Activated CD8-positive, alpha-beta T cell treated with anti-CD3 and anti-CD28 coated beads for 36 hours (primary cell): Measurements from ENCODE around the gene NLGN2. TPM values are rescaled to one million over a fixed set of nuclear protein-coding genes. Genes with fewer than 3 reads are reported as not detected.
A peak's percentile ranks its signal among the peaks of the same experiment; 100 is the strongest.

ENCODE experiments used
- ATAC-seq: fragments of 200-7000 bp; cut with Tn5 transposase; one replicate; pipeline ENCODE4 v1.10.0; 2021; ENCODE audit warnings: mild to moderate bottlenecking, moderate library complexity
- CTCF ChIA-PET: fragments of 350-600 bp; sonication (Branson Sonifier 250); formaldehyde crosslinking; loops from one replicate; lab custom pipeline; 2021; ENCODE audit warnings: antibody characterized with exemption; lab: Charles Lee
- POLR2A ChIA-PET: fragments of 350-600 bp; sonication (Branson Sonifier 250); formaldehyde crosslinking; loops from one replicate; lab custom pipeline; 2021; ENCODE audit warnings: antibody characterized with exemption; lab: Charles Lee
- DNase-seq: peaks from one replicate; pipeline ENCODE4 v3.0.0-alpha.2; 2020
- H3K27ac Mint-ChIP-seq: one replicate; pipeline ENCODE4 v1.8.0; 2021; ENCODE audit warnings: mild to moderate bottlenecking, mixed read lengths
- H3K27me3 Mint-ChIP-seq: one replicate; pipeline ENCODE4 v1.8.0; 2021; ENCODE audit warnings: mixed read lengths
- H3K36me3 Mint-ChIP-seq: one replicate; pipeline ENCODE4 v1.8.0; 2021; ENCODE audit warnings: low read depth, mixed read lengths
- H3K4me1 Mint-ChIP-seq: one replicate; pipeline ENCODE4 v1.8.0; 2021; ENCODE audit warnings: low read depth, mixed read lengths
- H3K4me3 Mint-ChIP-seq: one replicate; pipeline ENCODE4 v1.8.0; 2021; ENCODE audit warnings: mild to moderate bottlenecking, moderate library complexity, mixed read lengths
- H3K9me3 Mint-ChIP-seq: one replicate; pipeline ENCODE4 v1.8.0; 2021; ENCODE audit warnings: mixed read lengths
- intact Hi-C: fragments of 100-400 bp; cut with micrococcal nuclease; formaldehyde crosslinking; loops from one replicate; pipeline ENCODE4 v1.10.0; 2022
- total RNA-seq, 2 experiments: library from RNA; stranded (reverse); gene quantifications; one replicate each; pipeline ENCODE4 v1.2.3, GENCODE V29; 2021
- TF ChIP-seq, protein P1 (sequence below): fragments of 200-600 bp; IDR thresholded peaks from one replicate; pipeline ENCODE4 v1.8.0; 2022; ENCODE audit warnings: antibody characterized with exemption, mild to moderate bottlenecking

The NLGN2 gene
- total RNA-seq, 2 experiments from 2014 or later: 9.4 to 10.9 TPM

DNA sequence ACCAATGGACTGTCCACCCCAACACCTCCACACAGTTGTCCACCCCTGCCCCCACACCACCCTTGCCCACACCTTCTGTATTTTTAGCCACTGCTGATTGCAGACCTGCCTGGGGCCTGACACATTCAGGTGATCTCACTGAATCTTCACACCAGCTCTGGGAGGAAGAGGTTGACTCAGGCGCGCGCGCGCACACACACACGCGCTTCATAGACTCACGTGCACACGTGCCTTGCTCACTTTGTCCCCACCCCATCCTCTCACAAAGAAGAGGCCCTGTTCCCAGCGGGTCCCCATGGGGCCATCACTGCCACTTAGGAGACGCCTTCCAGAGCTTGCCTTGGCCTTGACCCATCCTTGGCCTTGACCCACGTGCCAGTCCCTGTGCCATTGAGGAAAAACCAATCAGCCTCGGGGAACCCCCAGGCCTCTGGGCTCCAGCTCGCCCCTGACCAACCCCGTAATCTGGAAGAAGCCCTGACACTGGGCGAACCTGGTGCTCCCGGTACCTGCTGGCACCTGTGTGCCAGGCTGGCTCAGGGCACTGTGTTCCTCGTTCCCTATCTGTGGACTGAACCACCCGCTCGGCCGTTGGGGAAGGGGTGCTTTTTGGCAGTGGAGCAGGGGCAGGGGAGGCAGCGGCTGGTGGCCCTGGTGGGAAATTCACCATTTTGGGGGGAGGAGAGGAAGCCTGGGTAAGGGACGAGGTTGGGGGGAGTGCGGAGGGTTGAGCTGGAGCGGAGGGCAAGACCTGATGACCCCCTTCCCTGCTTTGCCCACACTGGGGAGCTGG is 3.2 kb downstream of the NLGN2 start:
- Mint-ChIP-seq H3K36me3 (no peaks in the 10 kb centered on the region), H3K4me3 (no peak overlapping the region), H3K27me3 (peaks cover 2% of the 10 kb centered on the region), H3K27ac (no peak overlapping the region), H3K4me1 (peaks cover 6% of the 10 kb centered on the region), H3K9me3 (no peaks in the 10 kb centered on the region)
- POLR2A ChIA-PET: interaction anchor here (0.6 kb wide), 1 partner anchor 15 kb away, joined by 3 read pairs; the partner anchor contains the start of gene SPEM2
- TF ChIP-seq, protein P1, sequence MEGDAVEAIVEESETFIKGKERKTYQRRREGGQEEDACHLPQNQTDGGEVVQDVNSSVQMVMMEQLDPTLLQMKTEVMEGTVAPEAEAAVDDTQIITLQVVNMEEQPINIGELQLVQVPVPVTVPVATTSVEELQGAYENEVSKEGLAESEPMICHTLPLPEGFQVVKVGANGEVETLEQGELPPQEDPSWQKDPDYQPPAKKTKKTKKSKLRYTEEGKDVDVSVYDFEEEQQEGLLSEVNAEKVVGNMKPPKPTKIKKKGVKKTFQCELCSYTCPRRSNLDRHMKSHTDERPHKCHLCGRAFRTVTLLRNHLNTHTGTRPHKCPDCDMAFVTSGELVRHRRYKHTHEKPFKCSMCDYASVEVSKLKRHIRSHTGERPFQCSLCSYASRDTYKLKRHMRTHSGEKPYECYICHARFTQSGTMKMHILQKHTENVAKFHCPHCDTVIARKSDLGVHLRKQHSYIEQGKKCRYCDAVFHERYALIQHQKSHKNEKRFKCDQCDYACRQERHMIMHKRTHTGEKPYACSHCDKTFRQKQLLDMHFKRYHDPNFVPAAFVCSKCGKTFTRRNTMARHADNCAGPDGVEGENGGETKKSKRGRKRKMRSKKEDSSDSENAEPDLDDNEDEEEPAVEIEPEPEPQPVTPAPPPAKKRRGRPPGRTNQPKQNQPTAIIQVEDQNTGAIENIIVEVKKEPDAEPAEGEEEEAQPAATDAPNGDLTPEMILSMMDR: no peak
- DNase-seq (no peak), ATAC-seq (no peak)
- CTCF ChIA-PET: no interaction called here
- intact Hi-C loops: no loop called here

DNA sequence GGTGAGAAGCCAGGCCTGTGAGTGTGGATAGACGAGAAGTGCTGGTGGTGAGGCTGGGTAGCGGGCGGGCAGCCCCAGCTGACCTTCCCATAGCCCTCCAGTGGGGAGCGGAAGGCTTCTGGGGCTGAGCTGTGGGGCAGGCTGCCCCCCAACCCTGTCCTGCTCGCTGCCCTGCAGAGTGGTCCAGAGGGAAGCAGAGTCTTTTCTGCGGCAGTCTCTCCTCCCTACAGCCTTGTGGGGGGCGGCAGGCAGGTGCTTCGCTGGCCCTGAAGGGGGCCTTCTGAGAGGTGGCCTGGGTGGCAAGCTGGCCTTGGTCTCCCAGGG is 3.7 kb downstream of the NLGN2 start:
- CTCF ChIA-PET: no interaction called here
- no peaks in the 10 kb centered on the region for H3K9me3 Mint-ChIP-seq
- H3K4me1 Mint-ChIP-seq: peaks cover 4% of the 10 kb centered on the region
- no peaks in the 10 kb centered on the region for H3K27me3 Mint-ChIP-seq
- H3K4me3 Mint-ChIP-seq: no peak overlapping the region
- POLR2A ChIA-PET: interaction anchor here (0.6 kb wide), 1 partner anchor 14 kb away, joined by 3 read pairs; the partner anchor contains the start of gene SPEM2
- intact Hi-C loops: no loop called here
- H3K27ac Mint-ChIP-seq: no peak overlapping the region
- TF ChIP-seq, protein P1: no peak
- H3K36me3 Mint-ChIP-seq: no peaks in the 10 kb centered on the region
- no peak for DNase-seq
- ATAC-seq: no peak

DNA sequence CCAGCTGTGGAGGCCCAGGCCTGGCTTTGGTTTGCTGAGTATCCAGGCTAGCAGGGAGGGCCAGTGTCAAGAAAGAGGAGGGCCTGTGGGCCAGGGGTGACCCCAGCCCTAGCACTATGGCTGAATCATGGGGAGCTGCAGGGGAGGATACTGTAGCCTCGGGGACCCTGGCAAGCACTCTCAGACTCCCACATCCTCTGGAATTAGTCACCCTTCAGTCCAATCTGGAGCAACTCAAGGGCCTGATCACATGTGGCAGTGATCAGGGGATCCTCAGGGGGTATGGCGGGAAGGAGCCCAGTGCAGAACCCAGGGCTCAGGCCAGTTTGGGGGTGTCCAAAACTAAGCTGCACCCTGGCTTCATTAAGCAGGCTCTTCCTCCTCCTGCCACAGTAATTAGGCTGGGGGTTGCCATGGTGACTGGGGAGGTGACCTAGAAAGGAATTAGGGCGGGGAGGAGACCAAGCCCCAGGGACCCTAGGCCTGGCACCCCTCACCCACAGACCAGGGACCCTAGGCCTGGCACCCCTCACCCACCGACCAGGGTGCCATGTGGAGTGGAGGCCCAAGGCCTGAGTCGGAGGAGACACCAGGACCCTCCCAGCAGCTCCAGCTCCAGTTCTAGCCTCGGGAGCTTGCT is 5.8 kb downstream of the NLGN2 start:
- Mint-ChIP-seq H3K4me1 (peaks cover 4% of the 10 kb centered on the region), H3K36me3 (no peaks in the 10 kb centered on the region), H3K4me3 (no peak overlapping the region), H3K27ac (no peak overlapping the region), H3K27me3 (no peaks in the 10 kb centered on the region), H3K9me3 (no peaks in the 10 kb centered on the region)
- TF ChIP-seq, protein P1: no peak
- ChIA-PET POLR2A (interaction anchor here (0.8 to 1.8 kb wide), 2 partner anchors 11 to 22 kb away, joined by 3 to 6 read pairs; partner anchors contain the start of gene TMEM102), CTCF (interaction anchor here (1.0 kb wide), 1 partner anchor 16 kb away, joined by 4 read pairs; no protein-coding TSS in a partner anchor)
- DNase-seq: no peak
- peak; percentile 27 for ATAC-seq
- intact Hi-C loops: no loop called here

DNA sequence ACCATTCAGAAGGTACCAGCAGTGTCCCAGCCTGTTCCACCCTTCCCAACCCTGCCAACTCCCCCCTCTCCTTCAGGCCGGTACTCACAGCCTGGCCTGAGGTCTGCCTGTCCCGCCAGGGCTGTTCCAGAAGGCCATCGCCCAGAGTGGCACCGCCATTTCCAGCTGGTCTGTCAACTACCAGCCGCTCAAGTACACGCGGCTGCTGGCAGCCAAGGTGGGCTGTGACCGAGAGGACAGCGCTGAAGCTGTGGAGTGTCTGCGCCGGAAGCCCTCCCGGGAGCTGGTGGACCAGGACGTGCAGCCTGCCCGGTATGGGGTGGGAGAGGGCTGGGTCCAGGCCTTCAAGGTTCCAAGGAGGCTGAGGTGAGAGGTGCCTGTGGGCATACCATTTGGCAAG is 7.2 kb downstream of the NLGN2 start:
- no peaks in the 10 kb centered on the region for H3K27me3 Mint-ChIP-seq
- no peak overlapping the region for H3K4me3 Mint-ChIP-seq

More for the DNA sequence above, 7.2 kb downstream of the NLGN2 start:
- no peaks in the 10 kb centered on the region for H3K36me3 Mint-ChIP-seq
- ATAC-seq: no peak
- CTCF ChIA-PET: no interaction called here
- no peak for DNase-seq
- TF ChIP-seq, protein P1: no peak
- intact Hi-C loops: no loop called here
- no peak overlapping the region for H3K27ac Mint-ChIP-seq
- POLR2A ChIA-PET: interaction anchor here (1.8 kb wide), 1 partner anchor 21 kb away, joined by 6 read pairs; the partner anchor contains the start of gene TMEM102
- no peaks in the 10 kb centered on the region for H3K9me3 Mint-ChIP-seq
- H3K4me1 Mint-ChIP-seq: no peaks in the 10 kb centered on the region
